CD4-positive, alpha-beta T cell treated with Interleukin-4 for 4 hours (primary cell): Measurements from ENCODE around the gene SEC24A.
"Not testable (repeated sequence)": the region's sequence is repeated elsewhere in the genome, so short reads cannot be mapped to it uniquely, and the experiment has no call there.

Experiments
- DNase-seq: peaks from one replicate; pipeline ENCODE4 v3.0.0-alpha.2; 2020

The SEC24A gene

DNA sequence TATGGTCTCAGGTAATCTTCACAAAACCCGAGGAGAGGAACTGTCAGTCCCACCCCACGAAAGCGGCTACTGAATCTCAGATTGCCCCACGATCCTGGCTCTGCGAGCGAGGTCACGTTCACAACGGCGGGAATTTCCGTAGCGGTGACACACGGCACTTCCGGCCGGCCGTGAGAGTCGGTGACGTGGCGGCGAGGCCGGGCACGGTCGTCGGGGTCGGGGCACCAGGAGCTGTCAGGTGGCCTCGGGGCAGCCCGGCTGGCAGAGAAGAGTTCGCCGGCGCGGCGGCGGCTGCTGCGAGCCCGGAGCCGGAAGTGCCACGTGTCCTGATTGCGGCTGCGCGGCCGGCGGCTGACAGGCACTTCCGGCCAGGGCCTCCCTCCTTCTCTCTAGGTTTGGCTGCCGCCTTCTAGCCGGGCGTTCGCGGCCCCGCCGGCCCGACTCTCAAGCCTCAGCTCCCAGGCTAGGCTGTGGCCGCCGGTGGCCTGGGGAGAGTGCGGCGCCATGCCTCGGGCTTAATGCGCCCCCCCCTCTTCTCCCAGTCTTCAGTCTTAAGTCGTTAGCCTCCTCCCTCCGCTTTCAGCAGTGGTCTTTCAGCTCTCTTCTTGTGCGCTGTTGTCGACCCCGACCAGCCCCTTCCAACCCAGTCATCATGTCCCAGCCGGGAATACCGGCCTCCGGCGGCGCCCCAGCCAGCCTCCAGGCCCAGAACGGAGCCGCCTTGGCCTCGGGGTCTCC is at the start of gene SEC24A:
Gene SEC24A (plus strand): TSS at position 361 of the 738 bp plus-strand sequence. CDS start 292 bp downstream, at position 653.
- DNase-seq = peak; percentile 91

DNA sequence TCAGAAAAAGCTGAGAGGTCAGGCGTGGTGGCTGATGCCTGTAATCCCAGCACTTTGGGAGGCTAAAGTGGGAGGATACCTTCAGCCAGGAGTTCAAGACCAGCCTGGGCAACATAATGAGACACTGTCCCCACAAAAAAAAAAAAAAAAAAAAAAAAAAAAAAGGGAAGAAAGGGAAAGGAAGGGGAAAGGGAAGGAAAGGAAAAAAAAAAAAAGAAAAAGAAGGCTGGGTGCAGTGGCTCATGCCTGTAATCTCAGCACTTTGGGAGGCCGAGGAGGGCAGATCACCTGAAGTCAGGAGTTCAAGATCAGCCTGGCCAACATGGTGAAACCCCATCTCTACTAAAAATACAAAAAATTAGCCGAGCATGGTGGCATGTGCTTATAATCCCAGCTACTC is 48.8 kb upstream of the SEC24A start:
- not testable (repeated sequence) for DNase-seq

DNA sequence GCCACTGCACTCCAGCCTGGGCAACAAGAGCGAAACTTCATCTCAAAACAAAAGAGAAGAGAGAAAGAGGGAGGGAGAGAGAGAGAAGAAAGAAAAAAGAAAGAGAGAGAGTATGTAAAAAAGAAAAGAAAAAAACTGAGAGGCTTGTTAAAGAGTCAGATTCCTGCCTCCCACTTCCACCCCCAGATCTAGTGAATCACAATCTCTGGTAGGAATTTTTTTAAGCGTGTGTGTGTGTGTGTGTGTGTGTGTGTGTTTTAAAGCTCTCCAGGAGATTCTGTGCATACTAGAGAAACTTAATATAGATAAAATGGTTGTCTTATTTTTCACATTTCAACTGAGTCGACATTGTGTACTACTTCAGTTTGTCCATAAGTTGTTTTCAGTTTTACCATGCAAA is 48.0 kb upstream of the SEC24A start:
- no peak for DNase-seq

DNA sequence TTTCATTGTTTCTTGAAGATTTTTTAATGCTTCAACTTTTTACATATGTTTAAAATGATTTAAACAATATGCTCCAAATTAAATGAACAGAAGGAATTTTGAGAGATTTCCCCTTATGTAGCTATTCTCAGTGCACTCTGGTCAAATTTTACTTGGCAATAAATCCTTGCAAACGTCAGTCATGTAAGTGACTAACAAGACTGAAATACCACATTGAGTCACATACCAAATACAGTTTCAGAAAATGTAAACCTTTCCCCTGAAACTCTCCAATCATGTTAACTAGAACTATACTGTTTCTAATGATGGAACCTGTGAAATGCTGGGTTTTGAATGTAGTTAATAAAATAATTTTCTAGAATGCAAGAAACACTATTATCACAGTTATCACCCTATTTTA is 45.5 kb upstream of the SEC24A start:
- no peak for DNase-seq

DNA sequence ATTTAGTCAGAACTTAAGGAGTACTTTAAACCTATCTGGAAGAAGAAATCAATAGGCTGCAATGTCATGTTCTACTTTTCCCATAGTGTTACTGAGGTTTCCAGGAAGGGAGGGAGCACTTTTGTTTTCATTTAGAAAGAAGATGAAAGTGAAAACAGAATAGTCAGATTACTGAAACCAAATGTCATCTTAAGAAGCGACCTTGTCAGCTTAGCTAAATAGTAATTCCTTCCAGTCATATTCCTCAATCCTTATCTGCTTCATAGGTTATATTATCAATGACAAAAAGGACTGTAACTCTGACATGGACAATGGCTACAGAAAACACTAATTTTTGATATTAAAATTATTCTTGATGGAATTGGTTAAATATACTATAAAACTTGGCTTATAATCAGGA is 43.7 kb upstream of the SEC24A start:
- DNase-seq = no peak

DNA sequence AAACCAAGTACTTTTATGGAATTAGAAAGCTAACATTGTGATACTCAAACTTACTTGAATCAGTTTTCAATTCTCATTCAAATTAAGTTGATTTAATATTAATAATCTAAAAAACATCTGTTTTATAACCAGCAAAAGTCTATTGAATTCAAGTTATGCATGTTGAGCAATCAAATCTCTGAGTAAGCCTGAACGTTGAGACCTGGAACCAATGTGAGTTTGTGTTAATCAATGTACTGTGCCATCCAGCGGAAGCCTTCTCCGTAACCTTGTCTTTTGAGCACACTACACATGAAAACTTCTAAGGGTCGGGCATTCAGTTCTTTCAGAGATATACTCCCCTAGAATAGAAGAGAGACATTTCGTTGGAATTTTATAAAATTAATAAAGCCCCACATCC is 41.9 kb upstream of the SEC24A start:
- no peak for DNase-seq

DNA sequence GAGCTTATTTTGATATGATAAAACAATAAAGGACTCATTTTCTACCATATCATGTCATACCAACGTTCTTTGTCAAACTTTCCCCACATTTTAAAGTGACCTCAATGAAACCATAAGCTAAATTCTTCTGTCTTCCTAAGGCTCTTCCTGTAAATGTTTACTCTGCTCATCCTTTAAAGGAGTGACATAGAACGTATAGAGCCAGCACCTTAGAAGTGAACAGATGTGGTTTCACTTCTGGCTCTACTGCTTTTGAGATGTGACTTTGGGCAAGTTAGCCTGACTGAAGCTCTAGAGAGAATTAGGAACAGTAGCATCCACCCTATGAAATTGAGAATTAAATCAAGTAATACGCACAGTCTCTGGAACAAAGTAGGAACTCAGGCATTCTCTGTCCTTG is 40.0 kb upstream of the SEC24A start:
- no peak for DNase-seq

DNA sequence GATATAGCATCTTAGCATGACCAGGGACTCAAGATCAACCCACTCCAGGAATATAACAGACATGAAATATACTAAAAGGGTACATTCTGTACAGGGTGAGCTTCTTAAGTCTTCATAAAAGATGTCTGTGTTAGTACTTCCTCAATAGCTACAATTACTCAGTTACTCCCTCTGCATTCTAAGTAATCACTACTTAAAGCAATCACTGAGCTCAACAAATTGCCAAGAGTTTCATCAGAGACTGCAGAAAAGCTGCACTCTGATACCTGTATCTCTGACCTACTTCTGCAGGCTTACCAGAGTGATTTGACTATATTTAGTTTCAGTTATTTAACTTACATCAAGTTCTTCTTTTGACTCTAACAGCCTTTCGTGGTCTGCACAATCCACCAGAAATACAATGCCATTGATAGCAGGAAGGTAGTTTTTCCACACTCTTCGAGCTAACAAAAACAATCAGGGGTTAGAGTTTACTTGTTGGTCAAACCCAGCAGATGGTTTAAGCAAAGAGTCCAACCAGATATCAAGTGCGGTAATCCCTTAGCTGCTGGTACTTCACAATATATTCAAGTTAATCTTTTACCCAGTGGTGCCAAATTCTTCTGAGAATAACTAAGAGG is 39.2 kb upstream of the SEC24A start:
- no peak for DNase-seq

DNA sequence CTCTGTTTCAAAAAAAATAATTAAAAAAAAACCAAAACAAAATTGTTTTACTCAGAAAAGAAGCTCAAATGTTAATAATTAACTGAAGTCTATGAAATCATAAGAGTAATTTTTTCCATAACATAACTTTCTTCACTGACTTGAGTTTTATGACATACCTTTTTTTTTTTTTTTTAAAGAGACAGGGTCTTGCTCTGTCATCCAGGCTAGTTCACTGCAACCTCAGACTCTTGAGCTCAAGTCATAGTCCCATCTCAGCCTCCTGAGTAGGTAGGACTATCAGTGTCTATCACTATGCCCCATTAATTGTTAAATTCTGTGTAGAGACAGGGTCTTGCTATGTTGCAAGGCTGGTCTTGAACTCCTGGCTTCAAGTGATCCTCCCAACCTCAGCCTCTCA is 37.9 kb upstream of the SEC24A start:
- no peak for DNase-seq

DNA sequence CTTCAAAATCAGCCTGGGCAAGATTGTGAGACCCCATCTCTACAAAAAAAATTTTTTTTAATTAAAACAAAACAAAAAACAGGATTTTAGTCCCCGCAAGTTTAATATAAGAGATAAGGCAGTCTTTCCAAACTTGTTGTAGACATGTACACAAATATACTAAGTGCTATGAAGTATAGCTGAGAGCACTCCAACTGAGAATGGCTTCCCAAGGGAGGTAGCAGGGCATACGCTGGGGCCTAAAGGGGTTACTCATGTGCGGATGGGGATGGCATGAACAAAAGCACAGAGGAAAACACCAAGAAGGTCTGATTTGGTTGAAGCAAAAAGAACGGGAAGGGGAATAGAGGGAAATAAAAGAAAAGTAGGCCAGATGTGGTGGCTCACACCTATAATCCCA is 37.1 kb upstream of the SEC24A start:
- no peak for DNase-seq

DNA sequence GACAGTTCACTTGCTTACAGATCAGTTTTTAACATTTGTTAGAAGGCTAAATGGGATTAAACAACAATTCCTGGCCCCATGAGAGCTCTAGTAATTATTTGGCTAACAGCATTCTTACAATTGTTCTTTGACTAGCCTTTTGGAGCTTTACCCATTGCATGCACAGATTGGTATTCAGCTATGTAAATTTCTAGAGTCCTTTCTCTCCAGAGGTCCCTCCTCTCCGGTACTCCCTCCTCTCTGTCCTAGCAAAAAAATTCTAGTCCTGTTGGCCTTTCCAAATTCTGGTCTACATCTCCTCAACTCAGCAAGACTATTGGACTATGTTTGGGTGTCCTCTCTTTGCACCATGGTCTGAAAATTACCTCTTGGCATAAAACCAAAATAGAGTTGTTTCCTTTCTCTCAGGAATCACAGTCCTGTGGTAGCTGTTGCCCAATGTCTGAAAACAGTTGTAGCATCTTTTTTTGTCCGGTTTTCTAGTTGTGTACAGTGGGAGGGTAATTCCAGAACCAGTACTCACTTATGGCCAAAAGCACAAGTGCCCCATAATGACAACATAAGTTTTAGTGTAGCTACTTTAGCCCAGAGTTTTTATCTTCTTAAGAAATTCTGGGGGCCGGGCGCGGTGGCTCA is 34.0 kb upstream of the SEC24A start:
- DNase-seq = no peak

DNA sequence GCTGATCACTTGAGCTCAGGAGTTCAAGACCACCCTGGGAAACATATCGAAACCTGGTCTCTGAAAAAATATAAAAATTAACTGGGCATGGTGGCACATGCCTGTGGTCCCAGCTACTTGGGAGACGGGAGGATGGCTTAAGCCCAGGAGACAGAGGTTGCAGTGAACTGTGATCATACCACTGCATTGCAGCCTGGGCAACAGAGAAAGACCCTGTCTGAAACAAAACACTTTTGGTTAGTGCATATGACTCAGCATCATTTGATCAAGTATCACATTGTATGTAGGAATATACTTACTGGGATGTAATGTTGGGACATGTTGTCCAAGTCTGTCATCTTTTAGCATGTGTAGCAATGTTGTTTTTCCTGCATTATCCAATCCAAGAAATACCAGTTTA is 28.0 kb upstream of the SEC24A start:
- no peak for DNase-seq

DNA sequence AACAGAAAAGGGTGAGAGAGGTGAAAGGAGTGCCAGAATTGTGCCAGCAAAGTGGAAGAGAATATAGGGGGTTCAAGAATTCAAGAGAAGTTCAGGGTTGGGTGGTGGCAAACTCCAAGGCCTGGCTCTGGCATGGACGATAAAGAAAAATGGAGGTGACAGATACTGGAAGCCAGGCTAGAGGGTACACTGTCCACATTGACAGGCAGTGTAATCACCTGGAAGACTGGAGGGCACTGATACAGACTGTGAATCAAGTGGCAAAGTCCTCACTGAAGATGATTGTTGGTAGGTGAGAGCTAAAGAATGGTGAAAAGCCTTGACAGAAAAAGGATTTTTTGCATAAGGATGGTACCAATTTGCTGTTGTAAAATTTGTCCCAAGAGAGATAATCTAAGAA is 23.0 kb upstream of the SEC24A start:
- no peak for DNase-seq

DNA sequence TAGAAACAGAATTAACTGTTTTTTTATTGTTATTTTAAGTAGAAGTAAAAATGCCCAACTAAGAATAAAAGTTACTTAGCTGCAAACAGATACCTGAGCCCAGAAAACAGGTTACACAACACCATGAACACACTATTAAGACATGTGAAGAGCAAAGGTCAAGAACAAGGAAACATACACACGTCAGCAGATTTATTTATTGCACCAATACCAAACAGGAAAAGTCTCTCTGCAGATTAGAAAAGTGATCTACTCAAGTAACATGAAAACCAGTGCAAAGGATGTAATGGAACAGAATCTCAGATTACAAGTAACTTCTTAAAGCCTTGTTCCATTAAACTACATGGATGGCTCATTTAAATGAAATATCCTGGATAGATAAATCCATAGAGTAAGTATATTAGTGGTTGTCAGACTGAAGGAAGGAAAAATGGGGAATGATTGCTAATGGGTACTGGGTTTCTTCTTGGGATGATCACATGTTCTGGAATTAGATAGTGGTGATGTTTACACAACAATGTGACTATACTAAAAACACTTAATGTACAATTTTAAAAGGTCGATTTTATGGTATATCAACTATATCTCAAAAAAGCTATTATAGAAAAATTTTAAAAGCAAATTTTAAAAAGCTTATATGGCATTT is 22.1 kb upstream of the SEC24A start:
- no peak for DNase-seq

DNA sequence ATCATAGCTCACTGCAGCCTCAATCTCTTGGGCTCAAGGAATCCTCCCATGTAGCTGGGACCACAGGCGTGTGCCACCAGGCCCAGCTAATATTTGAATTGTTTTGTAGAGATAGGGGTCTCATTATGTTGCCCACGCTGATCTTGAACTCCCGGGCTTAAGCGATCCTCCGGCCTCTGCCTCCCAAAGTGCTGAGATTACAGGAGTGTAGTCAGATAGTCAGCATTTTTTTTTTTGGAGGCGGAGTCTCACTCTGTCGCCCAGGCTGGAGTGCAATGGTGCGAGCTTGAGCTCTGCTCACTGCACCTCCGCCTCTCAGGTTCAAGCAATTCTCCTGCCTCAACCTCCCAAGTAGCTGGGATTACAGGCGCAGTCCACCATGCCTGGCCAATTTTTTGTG is 14.4 kb upstream of the SEC24A start:
- no peak for DNase-seq

DNA sequence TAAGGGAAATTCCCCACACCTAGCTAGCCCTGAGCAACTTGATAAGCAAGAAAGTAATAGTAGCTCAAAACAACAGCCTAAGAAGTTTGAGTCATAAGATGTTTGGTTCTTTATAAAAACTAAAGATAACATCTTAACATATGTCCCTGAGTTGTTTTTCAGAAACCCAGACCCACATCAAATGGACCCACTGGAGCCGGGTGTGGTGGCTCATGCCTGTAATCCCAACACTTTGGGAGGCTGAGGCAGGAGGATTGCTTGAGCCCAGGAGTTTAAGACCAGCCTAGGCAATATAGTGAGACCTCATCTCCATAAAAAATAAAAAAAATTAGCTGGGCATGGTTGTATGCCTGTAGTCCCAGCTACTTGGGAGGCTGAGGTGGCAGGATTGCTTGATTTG is 13.2 kb upstream of the SEC24A start:
- not testable (repeated sequence) for DNase-seq

DNA sequence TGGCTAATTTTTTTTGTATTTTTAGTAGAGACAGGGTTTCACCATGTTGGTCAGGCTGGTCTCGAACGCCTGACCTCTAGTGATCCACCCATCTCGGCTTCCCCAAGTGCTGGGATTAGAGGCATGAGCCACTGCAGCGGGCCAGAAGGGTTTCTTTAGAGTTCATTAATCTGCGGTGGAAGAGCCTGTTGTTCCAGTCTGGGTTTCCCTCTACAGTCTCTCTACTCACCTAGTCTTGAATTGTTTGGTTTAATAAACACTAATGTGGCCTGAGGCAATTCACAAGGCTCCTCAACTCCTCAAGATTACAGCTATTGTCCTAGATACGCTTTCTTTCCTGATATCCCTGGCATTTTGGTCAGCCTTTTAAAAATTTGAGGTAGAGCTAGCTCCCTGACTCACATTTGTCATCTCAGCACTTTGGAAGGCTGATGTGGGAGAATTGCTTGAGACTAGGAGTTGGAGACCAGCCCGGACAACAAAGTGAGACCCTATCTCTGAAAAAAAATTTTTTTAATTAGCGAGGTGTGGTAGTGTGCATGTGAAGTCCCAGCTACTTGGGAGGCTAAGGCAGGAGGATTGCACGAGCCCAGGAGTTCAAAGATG is 11.4 kb upstream of the SEC24A start:
- no peak for DNase-seq

DNA sequence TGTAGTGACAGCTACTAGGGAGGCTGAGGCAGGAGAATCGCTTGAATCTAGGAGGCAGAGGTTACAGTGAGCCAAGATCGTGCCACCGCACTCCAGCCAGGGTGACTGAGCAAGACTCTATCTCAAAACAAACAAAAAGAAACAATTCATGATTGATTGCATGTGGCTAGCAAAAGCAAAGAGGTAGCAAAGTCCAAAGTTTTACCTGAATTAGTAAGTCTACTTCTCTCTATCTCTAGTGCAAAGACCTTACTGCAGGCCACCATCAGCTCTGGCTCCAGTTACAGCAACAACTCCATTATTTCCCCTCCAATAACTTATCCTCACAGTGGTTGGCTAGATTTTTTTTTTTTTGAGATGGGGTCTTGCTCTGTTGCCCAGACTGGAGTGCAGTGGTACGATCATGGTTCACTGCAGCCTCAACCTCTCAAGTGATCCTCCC is 9.8 kb upstream of the SEC24A start:
- DNase-seq = no peak

DNA sequence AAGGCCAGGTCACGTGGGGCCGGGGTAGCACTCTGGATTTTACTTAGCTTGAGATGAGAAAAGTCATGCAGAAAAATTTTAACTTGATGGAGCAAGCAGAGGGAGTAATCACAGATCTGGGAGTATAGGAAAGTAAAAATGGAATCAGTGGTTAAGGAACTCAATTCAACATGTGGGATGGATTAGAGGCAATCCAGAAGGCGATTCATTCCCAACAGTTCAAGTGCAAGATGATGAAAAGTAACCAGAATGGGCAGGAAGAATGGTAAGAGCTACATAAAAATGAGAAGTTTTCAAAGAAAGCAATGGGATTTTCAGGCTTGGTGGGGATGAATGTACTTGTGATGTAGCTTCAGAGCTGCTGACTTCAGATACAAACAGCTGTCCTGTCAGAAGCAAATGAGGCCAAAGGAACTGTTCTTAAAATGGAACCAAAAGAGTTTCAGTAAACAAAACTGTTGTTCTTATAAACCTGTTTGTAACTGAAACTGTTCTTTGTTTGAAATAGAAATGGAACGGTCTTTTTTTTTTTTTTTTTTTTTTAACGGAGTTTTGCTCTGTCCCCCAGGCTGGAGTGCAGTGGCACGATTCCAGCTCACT is 5.6 kb upstream of the SEC24A start:
- DNase-seq = no peak

DNA sequence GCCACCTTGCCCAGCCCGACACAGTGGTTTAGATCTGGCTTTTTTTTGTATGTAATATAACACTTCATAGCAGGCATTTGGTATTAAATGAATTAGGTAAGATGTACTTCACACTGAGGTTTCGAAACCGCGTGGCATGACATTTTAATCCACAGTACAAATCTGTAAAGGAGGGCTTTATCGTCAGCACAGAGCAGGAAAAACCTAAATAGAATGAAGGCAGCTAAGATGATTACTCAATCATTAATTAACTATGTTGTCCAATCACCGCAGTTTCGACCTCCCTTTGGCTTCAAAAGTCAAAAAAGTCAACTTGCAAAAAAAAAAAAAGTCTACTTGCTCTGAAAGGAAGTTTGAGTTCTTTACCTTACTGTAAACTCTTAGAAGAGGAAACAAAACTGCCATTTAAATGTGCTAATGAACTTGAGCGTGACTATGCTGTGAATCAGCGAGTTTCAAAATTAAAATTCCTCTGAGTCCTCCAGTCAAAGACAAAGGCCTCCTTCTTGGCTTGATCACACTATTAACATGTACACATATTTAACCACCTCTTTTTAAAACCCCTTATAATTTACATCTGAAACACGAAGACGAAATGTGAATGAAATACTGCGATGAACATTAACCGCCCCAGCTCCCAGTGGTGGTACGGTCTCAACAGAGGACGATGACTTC is 698 bp upstream of the SEC24A start:
- DNase-seq = peak; percentile 49

DNA sequence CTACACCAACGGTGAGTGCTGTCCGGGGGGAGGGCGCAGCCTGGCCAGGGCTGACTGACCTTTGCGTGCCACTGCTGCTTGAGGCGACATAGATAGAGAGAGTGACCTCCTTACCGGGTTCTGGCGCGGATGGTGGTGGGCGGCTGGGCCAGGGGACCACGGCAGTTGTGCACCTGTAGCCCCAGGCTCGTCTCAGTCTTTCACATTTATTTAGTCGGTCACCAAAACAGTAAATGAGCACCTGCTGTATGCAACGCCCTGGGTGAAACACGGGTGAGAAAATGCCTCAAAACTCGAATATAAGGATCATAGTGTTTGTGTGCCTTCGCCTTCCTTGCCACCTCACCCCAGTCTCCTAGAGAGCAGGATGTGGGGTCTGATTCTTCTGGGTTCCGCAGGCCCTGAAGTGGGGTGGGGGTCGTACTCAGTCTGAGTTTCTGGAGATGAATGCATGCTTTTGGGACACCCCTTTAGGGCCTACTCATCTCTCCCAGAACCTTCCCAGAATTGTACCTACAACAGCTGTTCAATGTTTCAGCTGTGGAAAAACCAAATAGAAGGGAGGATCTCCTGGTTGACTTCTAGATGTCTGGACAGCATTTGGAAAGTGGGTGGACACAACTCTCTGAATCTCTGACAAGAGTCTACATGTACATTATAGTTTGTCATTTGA is 714 bp downstream of the SEC24A start:
- no peak for DNase-seq

DNA sequence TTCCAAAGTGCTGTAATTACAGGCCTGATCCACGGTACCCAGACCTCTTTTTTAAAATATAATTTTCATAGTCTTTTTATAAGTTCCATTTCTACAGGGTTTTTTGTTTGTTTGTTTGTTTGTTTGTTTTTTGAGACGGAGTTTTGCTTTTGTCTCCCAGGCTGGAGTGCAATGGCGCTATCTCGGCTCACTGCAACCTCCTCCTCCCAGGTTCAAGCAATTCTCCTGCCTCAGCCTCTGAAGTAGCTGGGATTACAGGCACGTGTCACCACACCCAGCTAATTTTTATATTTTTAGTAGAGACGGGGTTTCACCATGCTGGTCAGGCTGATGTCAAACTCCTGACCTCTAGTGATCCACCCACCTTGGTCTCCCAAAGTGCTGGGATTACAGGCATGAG is 2.1 kb downstream of the SEC24A start:
- DNase-seq = not testable (repeated sequence)
